ENCODE results near the gene APBB2.

DNA sequence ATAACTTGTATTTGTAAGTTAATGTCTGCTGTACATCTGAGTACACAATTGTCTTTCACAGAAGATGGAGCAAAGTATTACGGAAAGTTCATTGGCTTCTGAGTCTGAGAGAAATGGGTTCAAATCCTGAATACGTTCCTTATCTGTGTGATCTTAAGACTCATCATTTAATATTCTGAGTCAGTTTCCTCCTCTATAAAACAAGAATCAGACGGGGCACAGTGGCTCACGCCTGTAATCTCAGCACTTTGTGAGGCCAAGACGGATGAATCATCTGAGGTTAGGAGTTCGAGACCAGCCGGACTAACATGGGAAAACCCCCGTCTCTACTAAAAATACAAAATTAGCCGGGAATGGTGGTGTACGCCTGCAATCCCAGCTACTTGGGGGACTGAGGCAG, 57.8 kb downstream of the APBB2 start:
- TF ChIP-seq, protein P1, sequence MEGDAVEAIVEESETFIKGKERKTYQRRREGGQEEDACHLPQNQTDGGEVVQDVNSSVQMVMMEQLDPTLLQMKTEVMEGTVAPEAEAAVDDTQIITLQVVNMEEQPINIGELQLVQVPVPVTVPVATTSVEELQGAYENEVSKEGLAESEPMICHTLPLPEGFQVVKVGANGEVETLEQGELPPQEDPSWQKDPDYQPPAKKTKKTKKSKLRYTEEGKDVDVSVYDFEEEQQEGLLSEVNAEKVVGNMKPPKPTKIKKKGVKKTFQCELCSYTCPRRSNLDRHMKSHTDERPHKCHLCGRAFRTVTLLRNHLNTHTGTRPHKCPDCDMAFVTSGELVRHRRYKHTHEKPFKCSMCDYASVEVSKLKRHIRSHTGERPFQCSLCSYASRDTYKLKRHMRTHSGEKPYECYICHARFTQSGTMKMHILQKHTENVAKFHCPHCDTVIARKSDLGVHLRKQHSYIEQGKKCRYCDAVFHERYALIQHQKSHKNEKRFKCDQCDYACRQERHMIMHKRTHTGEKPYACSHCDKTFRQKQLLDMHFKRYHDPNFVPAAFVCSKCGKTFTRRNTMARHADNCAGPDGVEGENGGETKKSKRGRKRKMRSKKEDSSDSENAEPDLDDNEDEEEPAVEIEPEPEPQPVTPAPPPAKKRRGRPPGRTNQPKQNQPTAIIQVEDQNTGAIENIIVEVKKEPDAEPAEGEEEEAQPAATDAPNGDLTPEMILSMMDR (conservative IDR thresholded peaks at IDR 0.05 in 1 of 2, IDR thresholded peaks at IDR 0.05 in 1 of 2; ENCODE audit: extremely low read depth in 1 of 2, insufficient read depth in 1 of 2, low read depth in 1 of 2, low read length in 2 of 2) = no peak
- TF ChIP-seq EZH2 (IDR thresholded peaks at IDR 0.05; ENCODE audit: borderline replicate concordance, low read length) = no peak
